HG02981 (cell line): ENCODE measurements around the gene IGSF3.
"Not testable (repeated sequence)": the region's sequence is repeated elsewhere in the genome, so short reads cannot be mapped to it uniquely, and the experiment has no call there.

Source experiments
- ATAC-seq: cut with Tn5 transposase; IDR thresholded peaks from one replicate; pipeline ENCODE4 v1.9.1; 2021; ENCODE audit warnings: mild to moderate bottlenecking, moderate library complexity; ENCODE audit not compliant: unreplicated experiment

IGSF3 gene

GRCh38 chr1:116603646-116604045 is 63.9 kb downstream of the IGSF3 start:
- ATAC-seq = not testable (repeated sequence)

DNA sequence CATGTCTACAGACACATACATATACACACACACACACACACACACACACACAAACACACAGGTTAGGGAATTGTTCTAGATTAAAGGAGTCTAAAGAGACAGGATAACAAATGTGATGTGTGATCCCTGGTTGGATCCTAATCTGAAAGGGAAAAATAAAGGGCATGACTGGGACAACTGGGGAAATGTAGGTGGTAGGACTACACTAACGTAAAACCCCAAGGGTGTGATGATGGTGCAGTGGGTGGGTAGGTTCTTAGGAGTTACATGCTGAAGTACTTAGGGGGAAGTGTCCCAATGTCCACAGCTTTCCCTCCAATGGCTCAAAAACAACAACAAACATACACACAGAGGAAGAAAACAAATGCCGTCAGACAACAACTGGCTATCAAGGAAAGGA is 68.2 kb downstream of the IGSF3 start:
- ATAC-seq = not testable (repeated sequence)

GRCh38 chr1:116598420-116599036 is 69.0 kb downstream of the IGSF3 start:
- not testable (repeated sequence) for ATAC-seq

- peak; percentile 85 for ATAC-seq
These were observed 70.1 kb downstream of the IGSF3 start for GRCh38 chr1:116597388-116597787.

GRCh38 chr1:116596742-116597307 is 70.7 kb downstream of the IGSF3 start:
- not testable (repeated sequence) for ATAC-seq

DNA sequence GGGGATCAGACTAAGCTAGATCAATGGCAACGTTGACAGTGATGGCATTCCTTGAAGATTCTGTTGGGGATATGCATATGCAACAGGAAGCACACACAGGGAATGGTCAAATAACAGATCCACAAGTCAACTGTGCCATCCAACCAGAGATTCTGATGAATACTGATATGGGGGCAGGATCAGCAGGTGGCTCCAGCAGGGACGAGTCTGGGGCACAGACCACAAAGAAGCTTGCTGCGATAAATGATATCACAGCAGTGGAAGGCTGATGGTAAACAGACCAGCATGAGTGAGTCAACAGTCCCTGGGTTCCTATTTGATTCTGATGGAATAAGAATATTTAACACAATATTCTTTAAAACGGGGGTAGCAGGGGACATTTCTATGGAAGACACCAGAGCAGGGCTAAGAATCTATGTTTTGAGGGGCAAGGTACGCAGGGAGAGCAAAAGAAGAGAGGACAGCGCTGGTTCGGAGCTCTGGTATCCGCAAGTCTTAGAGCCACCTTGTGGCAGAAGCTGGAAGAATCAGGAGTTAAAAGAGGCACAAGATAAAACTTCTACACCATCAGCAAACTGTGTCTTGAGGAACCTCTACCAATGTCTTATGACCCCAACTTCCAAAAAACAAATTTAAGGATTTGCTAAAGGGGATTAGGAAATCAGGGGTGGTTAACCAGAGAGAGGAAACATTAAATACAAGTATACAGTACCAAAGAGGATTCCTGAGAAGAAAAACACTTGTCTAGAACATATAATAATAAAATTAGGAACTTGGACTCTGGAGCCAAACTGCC is 71.4 kb downstream of the IGSF3 start:
- ATAC-seq = not testable (repeated sequence)

DNA sequence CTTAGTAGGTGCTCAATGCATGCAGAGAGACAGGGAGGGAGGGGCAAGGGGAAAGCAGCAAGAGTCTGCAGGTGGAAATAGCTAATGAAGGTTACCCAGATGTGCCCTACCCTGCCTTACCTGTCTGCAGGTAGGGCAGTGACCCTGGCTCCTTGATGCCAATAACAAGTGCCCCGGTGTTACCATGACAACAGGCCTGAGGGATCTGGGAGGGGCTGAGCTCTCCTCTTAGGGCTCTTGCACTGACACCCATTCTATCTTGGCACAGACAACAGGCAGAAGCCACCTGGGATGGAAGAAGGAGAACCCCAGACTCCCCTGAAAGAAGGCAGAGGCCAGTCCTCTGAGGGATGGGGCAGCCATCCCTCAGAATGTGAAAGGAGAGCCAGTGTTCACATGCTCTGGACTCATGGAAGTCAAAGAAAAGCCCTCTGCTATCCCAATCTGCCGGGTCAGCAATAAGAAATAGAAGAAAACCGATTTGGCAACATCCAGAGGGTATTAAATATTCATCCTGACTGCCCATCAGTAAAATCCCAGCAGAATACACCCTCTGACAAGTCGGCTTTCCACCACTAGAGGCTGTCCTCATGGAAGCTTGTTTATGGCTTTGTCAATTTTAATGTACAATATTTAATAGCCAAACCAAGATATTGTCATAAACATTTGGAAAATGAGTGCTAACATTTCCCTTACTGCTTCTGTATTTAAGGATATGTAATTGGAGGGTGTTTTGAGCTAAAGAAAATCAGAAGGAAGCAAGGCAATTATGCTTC is 72.3 kb downstream of the IGSF3 start:
- ATAC-seq = not testable (repeated sequence)

- not testable (repeated sequence) for ATAC-seq
These were observed 73.6 kb downstream of the IGSF3 start for GRCh38 chr1:116593977-116594376.

GRCh38 chr1:116593401-116593800 is 74.1 kb downstream of the IGSF3 start:
- not testable (repeated sequence) for ATAC-seq

DNA sequence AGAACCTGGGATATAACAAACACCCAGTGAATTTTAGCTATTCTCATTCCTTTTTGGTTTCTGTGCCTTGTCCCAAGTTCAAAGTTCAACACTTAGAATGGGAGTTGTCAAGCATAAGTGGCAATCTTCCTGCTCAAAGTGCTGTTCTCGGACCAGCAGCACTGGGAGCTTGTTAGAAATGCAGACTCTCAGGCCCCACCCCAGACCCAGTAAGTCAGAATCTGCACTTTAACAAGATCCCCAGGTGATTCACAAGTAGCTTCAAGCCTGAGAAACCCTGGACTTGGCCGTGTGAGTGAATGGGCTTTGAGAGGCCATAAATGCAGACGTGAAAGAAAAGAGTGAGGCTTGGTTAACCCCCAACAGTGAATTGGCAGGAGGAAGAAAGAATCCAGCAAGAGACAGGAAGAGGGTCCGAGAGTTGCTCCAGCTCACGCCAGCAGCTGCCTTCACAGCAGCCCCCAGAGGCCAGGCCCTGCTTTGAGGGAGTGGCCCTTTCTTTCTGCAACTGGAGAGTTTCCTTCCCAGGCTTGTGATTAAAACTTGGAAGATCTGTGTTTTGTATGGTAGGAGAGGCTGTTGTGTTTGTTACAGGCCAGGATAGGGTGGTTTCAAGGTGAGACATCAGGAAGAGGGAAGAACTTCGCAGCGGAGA is 75.5 kb downstream of the IGSF3 start:
- not testable (repeated sequence) for ATAC-seq

DNA sequence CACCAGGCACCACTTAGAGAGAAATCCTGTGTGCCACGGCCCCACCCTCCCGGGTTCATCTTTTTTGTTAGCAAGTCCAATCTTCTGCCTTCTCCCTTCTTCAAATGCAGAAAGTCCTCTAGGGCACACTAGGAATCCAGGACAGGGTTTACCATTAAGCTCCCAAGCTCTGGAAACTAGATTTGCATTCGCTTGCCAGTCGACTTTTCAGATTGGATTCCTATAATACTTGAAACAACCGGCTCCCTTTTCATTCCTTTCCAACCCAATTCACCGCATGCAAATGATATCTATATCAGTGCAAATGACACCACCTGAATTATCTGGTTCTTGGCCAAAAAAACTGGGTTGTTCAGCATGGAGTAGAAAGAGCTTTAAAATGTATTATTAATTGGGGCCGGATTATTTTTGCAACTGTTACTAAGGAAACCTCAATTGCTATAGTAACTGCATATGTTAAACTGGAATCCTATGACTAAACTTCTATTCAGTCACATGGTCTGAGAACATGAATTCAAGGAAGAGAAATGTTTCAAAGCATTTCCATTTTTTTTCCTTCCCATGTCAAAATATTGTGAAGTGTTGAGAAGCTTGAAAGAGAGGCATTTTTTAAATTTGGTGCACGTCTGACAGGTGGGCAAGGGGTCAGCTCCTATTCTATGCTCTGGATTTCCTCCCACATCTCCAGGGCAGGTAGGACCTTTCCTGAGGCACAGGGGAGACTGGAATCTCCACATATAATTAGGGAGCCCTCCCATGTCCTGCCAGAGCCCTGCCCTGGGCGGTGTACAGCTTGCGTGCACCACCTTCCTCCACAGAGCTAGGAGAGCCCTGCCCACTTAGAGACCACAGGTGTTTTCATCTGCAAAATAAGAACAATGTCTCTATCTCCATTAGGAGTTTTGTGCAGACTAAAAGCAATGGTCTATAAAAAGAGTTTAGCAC is 76.3 kb downstream of the IGSF3 start:
- not testable (repeated sequence) for ATAC-seq

DNA sequence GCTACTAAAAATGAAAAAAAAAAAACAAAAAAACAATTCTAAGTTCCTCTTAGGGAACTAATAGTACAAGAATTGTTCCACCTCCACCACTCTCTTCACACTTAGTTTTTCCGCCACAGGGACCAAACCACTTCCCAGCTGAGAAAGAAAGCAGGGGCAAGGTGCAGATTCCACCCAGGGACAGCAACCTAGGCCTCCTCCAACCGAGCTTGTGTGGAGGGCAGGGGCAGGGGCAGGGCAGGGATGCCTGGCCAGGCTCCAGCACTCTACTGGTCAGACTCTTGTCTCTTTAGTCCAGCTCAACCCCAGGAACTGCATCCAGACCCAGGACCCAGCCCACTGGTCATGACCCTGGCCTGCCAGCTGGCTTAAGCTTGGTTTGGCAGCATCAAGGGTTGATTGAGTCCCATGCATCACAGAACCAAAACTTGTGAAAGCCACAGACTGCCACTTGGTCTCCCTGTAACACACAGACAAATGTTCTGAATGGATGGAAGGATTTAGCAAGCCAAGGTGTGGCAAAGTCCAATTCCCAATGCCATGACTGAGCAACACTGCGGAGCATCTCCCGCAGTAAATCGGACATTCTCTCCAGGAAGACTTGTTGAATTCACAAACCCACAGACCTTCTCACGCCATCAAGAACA is 77.1 kb downstream of the IGSF3 start:
- ATAC-seq = not testable (repeated sequence)

- ATAC-seq = not testable (repeated sequence)
These were observed 78.3 kb downstream of the IGSF3 start for GRCh38 chr1:116589101-116589735.

DNA sequence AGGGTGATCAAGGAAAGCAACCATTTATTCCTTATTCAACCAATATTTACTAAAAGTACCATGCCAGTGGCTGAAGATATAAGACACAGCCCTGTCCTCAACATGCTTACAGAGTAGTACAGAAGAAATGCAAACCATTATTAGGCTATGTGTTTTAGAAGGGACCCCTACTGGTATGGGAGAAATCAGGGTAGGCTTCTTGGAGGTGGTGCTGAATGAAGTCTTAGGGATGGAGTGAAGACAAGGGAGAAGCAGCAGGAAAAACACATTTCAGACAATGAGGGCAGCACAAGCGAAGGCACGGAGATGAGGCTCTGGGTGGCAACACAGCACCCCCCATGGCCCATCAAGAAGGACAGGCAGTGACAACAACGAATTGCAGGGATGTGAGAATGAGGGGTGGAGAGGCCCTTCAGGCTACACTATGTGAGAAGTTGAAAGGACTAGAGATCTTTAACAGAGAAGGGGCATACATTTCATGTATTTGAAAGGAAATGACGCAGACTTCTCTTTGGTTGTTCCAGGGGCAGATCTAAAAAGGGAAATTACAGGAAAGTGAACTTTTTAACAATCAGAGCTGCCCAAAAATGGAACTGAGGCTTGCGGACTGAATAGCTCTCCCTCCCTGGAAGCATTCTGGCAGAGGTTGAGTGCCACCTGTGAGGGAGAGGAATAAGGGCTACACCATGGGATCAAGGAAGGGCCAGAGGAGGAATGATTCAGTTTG is 79.9 kb downstream of the IGSF3 start:
- no peak for ATAC-seq

DNA sequence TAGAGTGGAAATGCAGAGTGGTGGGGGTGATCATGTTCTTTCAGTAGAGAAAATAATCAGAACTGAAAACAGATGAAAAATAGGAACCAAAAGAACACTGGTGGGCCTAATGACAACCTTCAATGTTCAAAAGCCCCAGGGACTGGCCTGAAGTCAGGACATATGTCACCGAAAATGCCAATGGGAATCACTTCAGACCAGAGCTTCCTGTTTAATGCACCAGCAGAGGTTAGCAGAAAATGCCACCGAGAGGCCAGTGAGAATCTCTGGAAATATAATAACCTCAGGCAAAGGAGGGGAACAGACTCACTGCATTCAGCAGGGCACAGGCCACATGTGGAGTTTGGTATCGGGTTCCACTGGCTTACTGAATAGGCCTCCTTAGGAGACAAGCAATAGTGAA is 80.8 kb downstream of the IGSF3 start:
- ATAC-seq = no peak

GRCh38 chr1:116585886-116586285 is 81.6 kb downstream of the IGSF3 start:
- no peak for ATAC-seq

DNA sequence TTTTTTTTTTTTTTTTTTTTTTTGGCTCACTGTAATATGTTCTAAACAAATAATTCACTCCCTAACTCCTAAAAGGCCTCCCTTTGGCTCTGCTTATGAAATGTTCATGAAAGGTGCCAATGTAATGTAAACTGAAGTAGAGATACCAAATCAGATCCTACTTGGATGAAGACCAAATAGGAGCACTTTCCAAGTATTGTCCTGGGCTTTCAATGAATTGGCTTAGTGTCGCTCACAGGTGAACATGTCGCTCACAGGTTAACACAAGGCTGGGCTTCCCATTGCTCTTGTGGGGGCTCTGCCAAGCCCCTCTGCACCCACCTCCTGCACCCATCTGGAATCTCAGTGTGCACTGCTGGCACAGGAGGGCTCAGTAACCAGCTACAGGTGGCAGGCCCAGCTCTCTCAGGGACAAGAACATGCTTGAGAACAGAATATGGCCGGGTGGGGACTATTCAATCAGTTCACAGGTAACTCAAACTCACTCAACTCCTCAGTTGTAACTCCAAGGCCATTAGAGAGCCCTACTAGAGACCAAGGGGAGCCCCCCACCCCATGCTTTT is 86.1 kb downstream of the IGSF3 start:
- ATAC-seq = no peak
